Vagina (tissue), 2 donors: ENCODE measurements around the gene RGL3. TPM values are rescaled to one million over a fixed set of nuclear protein-coding genes. Genes with fewer than 3 reads are reported as not detected.
A peak's percentile ranks its signal among the peaks of the same experiment; 100 is the strongest.

Experiments
- DNase-seq, 2 donors: peaks; one replicate each; pipeline ENCODE4 v3.0.0-alpha.2; 2017; ENCODE audit errors: extremely low spot score in 2 of 2
- H3K27ac ChIP-seq: fragments of 200-600 bp; sonication (generic); one replicate; pipeline ENCODE4 v1.5.1; 2019
- H3K27me3 ChIP-seq: fragments of 200-600 bp; sonication (generic); one replicate; pipeline ENCODE4 v1.5.1; 2019
- H3K36me3 ChIP-seq, 2 donors: fragments of 200-600 bp; sonication (generic); one replicate each; pipeline ENCODE4 v1.5.1; 2017 to 2019
- H3K4me1 ChIP-seq: fragments of 200-600 bp; sonication (generic); one replicate; pipeline ENCODE4 v1.5.1; 2019
- H3K4me3 ChIP-seq, 2 donors: fragments of 200-600 bp; sonication (generic); 1 replicate in 1 of 2; 2 replicates in 1 of 2; pipeline ENCODE4 v1.5.1; 2016 to 2019
- H3K9me3 ChIP-seq: fragments of 200-600 bp; sonication (generic); one replicate; pipeline ENCODE4 v1.5.1; 2019
- POLR2A ChIP-seq, 2 donors: fragments of 450-650 bp; IDR thresholded peaks; one replicate each; pipeline ENCODE4 v1.6.1; 2017; ENCODE audit warnings: antibody characterized with exemption in 2 of 2, mild to moderate bottlenecking in 2 of 2, moderate library complexity in 2 of 2
- POLR2AphosphoS5 ChIP-seq, 2 donors: sonication (generic); formaldehyde crosslinking; IDR thresholded peaks; one replicate each; pipeline ENCODE4 v1.9.0; 2017; ENCODE audit warnings: antibody characterized with exemption in 2 of 2, mild to moderate bottlenecking in 2 of 2, low read depth in 1 of 2; ENCODE audit not compliant: insufficient read depth in 1 of 2
- intact Hi-C: fragments of 100-400 bp; cut with DNase I; formaldehyde crosslinking; loops from one replicate; pipeline ENCODE4 v1.15.1; 2023
- total RNA-seq: library from RNA; depleted of rRNA; stranded (reverse); fragments of >200 nt; gene quantifications from one replicate; pipeline ENCODE4 v1.2.3, GENCODE V29; 2016
- TF ChIP-seq, protein P1 (sequence below), 3 experiments: fragments of 450-650 bp in 2 of 3; fragments of 200-600 bp in 1 of 3; sonication (generic) in 1 of 3; IDR thresholded peaks; one replicate each; pipeline ENCODE4 v1.5.1; 2017 to 2019; ENCODE audit warnings: antibody characterized with exemption in 3 of 3, mild to moderate bottlenecking in 2 of 3, moderate library complexity in 2 of 3

The RGL3 gene
- total RNA-seq, 1 donor from 2014 or later = 19.6 TPM

DNA sequence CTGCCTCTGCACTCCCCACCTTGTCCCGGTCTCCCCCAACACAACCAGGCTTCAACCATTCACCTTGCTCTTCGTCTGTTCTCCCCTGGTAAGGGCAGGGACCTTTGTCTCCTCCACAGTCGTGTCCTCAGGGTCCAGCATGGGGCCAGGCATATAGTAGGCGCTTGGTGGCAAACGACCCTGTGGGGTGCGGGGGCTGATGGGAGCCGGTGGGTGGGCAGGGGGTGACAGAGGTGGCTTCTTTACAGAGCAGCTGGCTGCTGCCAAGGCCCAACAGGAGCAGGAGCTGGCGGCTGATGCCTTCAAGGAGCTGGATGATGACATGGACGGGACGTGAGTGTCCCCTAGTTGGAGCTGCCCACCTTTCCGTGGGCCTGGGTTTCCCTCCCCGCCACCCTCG lies 26.0 kb upstream of the RGL3 start:
- no peak overlapping the region for H3K4me3 ChIP-seq
- DNase-seq = no peak
- peaks cover 0 to 86% of the 10 kb centered on the region in 2 donors for H3K36me3 ChIP-seq
- H3K27me3 ChIP-seq = no peaks in the 10 kb centered on the region
- intact Hi-C loops = loop anchor here (10.0 kb wide), 1 partner anchor 410 kb away; no protein-coding TSS in a partner anchor
- no peak overlapping the region for H3K27ac ChIP-seq
- TF ChIP-seq, protein P1, sequence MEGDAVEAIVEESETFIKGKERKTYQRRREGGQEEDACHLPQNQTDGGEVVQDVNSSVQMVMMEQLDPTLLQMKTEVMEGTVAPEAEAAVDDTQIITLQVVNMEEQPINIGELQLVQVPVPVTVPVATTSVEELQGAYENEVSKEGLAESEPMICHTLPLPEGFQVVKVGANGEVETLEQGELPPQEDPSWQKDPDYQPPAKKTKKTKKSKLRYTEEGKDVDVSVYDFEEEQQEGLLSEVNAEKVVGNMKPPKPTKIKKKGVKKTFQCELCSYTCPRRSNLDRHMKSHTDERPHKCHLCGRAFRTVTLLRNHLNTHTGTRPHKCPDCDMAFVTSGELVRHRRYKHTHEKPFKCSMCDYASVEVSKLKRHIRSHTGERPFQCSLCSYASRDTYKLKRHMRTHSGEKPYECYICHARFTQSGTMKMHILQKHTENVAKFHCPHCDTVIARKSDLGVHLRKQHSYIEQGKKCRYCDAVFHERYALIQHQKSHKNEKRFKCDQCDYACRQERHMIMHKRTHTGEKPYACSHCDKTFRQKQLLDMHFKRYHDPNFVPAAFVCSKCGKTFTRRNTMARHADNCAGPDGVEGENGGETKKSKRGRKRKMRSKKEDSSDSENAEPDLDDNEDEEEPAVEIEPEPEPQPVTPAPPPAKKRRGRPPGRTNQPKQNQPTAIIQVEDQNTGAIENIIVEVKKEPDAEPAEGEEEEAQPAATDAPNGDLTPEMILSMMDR (IDR thresholded peaks at IDR 0.05) = no peak
- no peak for TF ChIP-seq POLR2A (IDR thresholded peaks at IDR 0.05)
- no peak for TF ChIP-seq POLR2AphosphoS5 (IDR thresholded peaks at IDR 0.05; ENCODE audit: insufficient read depth in 1 of 2, low read depth in 1 of 2)
- H3K9me3 ChIP-seq = no peaks in the 10 kb centered on the region
- H3K4me1 ChIP-seq = no peaks in the 10 kb centered on the region

DNA sequence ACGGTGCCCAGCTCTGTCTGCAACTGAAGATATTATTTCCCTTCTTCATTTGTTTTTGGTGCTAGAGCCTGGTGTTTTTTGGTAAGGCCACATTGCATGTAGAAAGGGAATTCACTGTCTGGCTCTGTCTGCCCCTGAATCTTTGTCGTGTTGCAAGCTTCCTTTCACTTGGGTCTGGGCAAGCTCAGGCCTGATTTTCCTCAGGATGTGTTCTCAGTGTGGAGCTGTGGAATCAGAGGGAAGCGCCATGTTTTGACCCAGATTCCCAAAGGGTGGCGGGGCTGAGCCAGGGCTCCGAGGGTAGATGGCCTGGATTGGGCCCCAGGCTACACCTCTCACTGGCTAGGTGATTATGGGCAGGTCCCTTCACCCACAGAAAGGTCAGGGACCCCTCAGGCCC lies 24.9 kb upstream of the RGL3 start:
- H3K9me3 ChIP-seq = no peaks in the 10 kb centered on the region
- intact Hi-C loops = loop anchor here (10.0 kb wide), 1 partner anchor 409 kb away; no protein-coding TSS in a partner anchor
- no peak overlapping the region for H3K27ac ChIP-seq
- TF ChIP-seq POLR2A (IDR thresholded peaks at IDR 0.05) (no peak), POLR2AphosphoS5 (IDR thresholded peaks at IDR 0.05; ENCODE audit: insufficient read depth in 1 of 2, low read depth in 1 of 2) (no peak)
- TF ChIP-seq, protein P1 (IDR thresholded peaks at IDR 0.05) = no peak
- no peaks in the 10 kb centered on the region for H3K4me1 ChIP-seq
- peaks cover 0 to 87% of the 10 kb centered on the region in 2 donors for H3K36me3 ChIP-seq
- H3K4me3 ChIP-seq = no peak overlapping the region
- H3K27me3 ChIP-seq = no peaks in the 10 kb centered on the region
- no peak for DNase-seq

DNA sequence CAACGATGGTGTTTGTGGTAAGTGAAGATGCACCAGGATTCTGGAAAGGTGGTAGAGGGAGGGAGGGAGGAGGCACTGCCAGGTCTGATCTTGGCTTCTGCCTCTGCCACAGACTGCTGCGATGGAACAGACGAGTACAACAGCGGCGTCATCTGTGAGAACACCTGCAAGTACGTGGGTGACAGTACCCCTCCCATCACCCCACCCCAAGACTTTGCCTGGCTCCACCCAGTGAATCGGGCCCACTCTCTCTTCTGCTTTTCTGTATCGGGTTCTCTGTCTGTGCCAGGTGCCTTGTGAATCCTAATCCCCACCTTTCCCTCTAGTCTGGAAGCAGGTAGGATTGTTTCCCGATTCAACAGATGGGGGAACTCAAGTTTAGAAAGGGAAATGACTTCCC lies 18.8 kb upstream of the RGL3 start:
- intact Hi-C loops = no loop called here
- no peak overlapping the region for H3K27ac ChIP-seq
- no peak overlapping the region for H3K4me3 ChIP-seq
- peaks cover 21% of the 10 kb centered on the region for H3K4me1 ChIP-seq
- TF ChIP-seq POLR2AphosphoS5 (IDR thresholded peaks at IDR 0.05; ENCODE audit: insufficient read depth in 1 of 2, low read depth in 1 of 2) (no peak), POLR2A (IDR thresholded peaks at IDR 0.05) (no peak)
- TF ChIP-seq, protein P1 (IDR thresholded peaks at IDR 0.05) = no peak
- peaks cover 0 to 58% of the 10 kb centered on the region in 2 donors for H3K36me3 ChIP-seq
- no peak for DNase-seq
- no peaks in the 10 kb centered on the region for H3K27me3 ChIP-seq
- H3K9me3 ChIP-seq = no peaks in the 10 kb centered on the region

DNA sequence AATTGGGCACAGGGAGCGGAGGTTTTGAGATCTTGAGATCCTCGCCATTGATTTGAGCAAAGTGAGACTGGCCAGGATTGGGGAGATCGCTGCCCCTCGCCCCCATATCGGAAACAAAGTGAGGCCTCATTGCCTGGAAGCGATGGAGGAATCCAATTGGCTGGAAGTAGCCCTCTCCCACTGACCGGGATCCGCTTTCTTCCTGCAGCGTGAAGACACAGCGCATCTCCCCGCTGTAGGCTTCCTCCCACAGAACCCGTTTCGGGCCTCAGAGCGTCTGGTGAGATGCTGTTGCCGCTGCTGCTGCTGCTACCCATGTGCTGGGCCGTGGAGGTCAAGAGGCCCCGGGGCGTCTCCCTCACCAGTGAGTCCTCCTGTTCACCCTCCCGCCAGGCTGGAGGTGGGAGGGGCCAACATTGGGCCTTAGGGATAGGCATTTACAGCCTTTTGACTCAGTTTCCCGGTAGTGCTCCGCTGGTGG lies 16.8 kb upstream of the RGL3 start:
- no peaks in the 10 kb centered on the region for H3K9me3 ChIP-seq
- no peaks in the 10 kb centered on the region for H3K27me3 ChIP-seq
- H3K36me3 ChIP-seq = peaks cover 0 to 37% of the 10 kb centered on the region in 2 donors
- intact Hi-C loops = no loop called here
- peaks cover 21% of the 10 kb centered on the region for H3K4me1 ChIP-seq
- H3K4me3 ChIP-seq = peak overlapping the region; percentile 74 to 90
- TF ChIP-seq POLR2A (IDR thresholded peaks at IDR 0.05) (no peak), POLR2AphosphoS5 (IDR thresholded peaks at IDR 0.05; ENCODE audit: insufficient read depth in 1 of 2, low read depth in 1 of 2) (no peak)
- TF ChIP-seq, protein P1 (IDR thresholded peaks at IDR 0.05) = no peak
- no peak for DNase-seq
- peak overlapping the region; percentile 83 for H3K27ac ChIP-seq

DNA sequence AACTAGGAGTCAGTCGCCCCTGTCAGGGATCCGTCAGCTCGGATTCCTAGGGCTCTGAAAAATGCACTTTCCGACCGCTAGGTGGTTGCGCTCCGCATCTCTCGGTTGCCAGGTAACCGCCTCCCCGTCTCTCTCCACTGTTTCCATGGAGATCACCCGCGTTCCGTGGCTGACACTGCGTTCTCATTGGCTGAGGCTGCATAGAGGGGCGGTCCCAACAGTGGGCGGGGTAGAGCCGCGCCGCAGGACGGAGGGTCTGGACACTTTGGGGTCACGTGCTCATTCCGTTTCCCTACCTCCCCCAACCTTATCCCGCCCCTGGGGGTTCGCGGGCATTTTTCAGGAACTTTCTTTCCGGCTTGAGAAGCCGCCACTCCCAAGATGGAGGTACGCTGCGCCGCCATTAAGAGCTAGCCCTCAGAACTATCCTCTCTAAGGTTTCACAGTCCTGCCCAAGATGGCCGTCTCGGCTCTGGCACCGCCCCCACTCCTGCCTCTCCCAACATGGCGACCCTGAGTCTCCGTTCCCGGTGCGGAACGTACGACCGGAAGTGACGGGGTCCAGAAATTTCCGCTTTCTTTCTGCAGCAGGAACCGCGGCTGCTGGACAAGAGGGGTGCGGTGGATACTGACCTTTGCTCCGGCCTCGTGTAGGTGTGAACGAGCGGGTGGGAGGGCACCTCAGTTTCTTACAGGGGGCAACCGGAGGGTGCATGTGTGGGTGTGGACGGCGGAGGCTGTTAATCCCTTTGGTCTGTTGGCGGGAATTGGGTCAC lies 16.1 kb upstream of the RGL3 start, which contains the start of the genes ODAD3 and PRKCSH:
Gene ODAD3, minus strand, starts transcription at position 65 of the 776 bp plus-strand sequence. CDS start 105 bp downstream, outside the sequence.
Gene PRKCSH, plus strand, starts transcription at position 579 of the 776 bp plus-strand sequence. CDS start 483 bp downstream, outside the sequence.
- Histone ChIP-seq H3K4me1 (peaks cover 21% of the 10 kb centered on the region), H3K27me3 (no peaks in the 10 kb centered on the region), H3K9me3 (no peaks in the 10 kb centered on the region), H3K4me3 (peak within 1 kb of the TSS; percentile 74 to 90), H3K27ac (peak within 1 kb of the TSS; percentile 83), H3K36me3 (peaks cover 0 to 30% of the 10 kb centered on the region in 2 donors)
- intact Hi-C loops = no loop called here
- no peak for TF ChIP-seq POLR2A (IDR thresholded peaks at IDR 0.05)
- TF ChIP-seq POLR2AphosphoS5 (IDR thresholded peaks at IDR 0.05; ENCODE audit: insufficient read depth in 1 of 2, low read depth in 1 of 2) = peak; percentile 97 to 100
- TF ChIP-seq, protein P1 (IDR thresholded peaks at IDR 0.05) = peak; percentile 77 to 99 (median 91)
- peak in 1 of 2 donors; percentile 99 for DNase-seq
